SK-N-SH treated with all-trans-retinoic acid at 6 μM for 48 hours (cell line): ENCODE data around the gene SCAF4.

Experiments used
- ZFP3 ChIP-seq: fragments of 250-450 bp; sonication (Bioruptor Pico); IDR thresholded peaks from 2 replicates; pipeline ENCODE4 v1.5.0; 2020; ENCODE audit warnings: mild to moderate bottlenecking, moderate library complexity
- ZFP30 ChIP-seq: fragments of 450-650 bp; formaldehyde crosslinking; IDR thresholded peaks from 2 replicates; pipeline ENCODE4 v1.5.0; 2022; ENCODE audit warnings: mild to moderate bottlenecking, moderate library complexity

GRCh38 chr21:31623664-31624063 lies 108.3 kb downstream of the SCAF4 start:
- TF ChIP-seq ZFP30 (CRISPR knock-in tag) (no peak), ZFP3 (CRISPR knock-in tag) (no peak)
